KG1 (cell line): ENCODE measurements around the gene LTBP2.

ENCODE experiments used
- DNase-seq: peaks from one replicate; lab custom pipeline; 2025; lab: John Stamatoyannopoulos, UW

The LTBP2 gene

GRCh38 chr14:74638066-74638465 lies 26.0 kb upstream of the LTBP2 start:
- no peak for DNase-seq

- no peak for DNase-seq
These were observed 25.1 kb upstream of the LTBP2 start for GRCh38 chr14:74637178-74637550.

GRCh38 chr14:74636424-74637177 lies 24.6 kb upstream of the LTBP2 start:
- DNase-seq, result no peak

- no peak for DNase-seq
These were observed 23.8 kb upstream of the LTBP2 start for GRCh38 chr14:74635847-74636246.

- no peak for DNase-seq
These were observed 22.9 kb upstream of the LTBP2 start for GRCh38 chr14:74634964-74635363.

- DNase-seq, result no peak
These were observed 22.4 kb upstream of the LTBP2 start for GRCh38 chr14:74634481-74634880.

GRCh38 chr14:74630881-74631690 lies 19.0 kb upstream of the LTBP2 start:
- DNase-seq, result no peak

GRCh38 chr14:74628418-74628817 lies 16.4 kb upstream of the LTBP2 start:
- DNase-seq, result no peak

- DNase-seq, result no peak
These were observed 15.0 kb upstream of the LTBP2 start for GRCh38 chr14:74627076-74627475.

GRCh38 chr14:74622257-74622656 lies 10.2 kb upstream of the LTBP2 start:
- no peak for DNase-seq

- DNase-seq, result no peak
These were observed 9.5 kb upstream of the LTBP2 start for GRCh38 chr14:74621556-74621955.

GRCh38 chr14:74620923-74621322 lies 8.9 kb upstream of the LTBP2 start:
- no peak for DNase-seq

GRCh38 chr14:74620497-74620921 lies 8.5 kb upstream of the LTBP2 start:
- DNase-seq, result peak; percentile 38

- no peak for DNase-seq
These were observed 7.7 kb upstream of the LTBP2 start for GRCh38 chr14:74619672-74620131.

GRCh38 chr14:74618078-74618952 lies 6.3 kb upstream of the LTBP2 start:
- DNase-seq, result peak; percentile 84

GRCh38 chr14:74616996-74617700 lies 5.1 kb upstream of the LTBP2 start:
- no peak for DNase-seq

GRCh38 chr14:74616507-74616906 lies 4.5 kb upstream of the LTBP2 start:
- no peak for DNase-seq

- no peak for DNase-seq
These were observed 3.7 kb upstream of the LTBP2 start for GRCh38 chr14:74615735-74616134.

- no peak for DNase-seq
These were observed 2.8 kb upstream of the LTBP2 start for GRCh38 chr14:74614508-74615495.

GRCh38 chr14:74613211-74613914 lies 1.3 kb upstream of the LTBP2 start:
- no peak for DNase-seq
